OCI-LY3 (cell line): Measurements from ENCODE around the gene NOP10.
A peak's percentile ranks its signal among the peaks of the same experiment; 100 is the strongest.

Source experiments
- H2AFZ ChIP-seq: fragments of 200-600, 300-600 bp; shearing (Covaris generic); 2 replicates; pipeline ENCODE4 v1.6.0; 2014; ENCODE audit warnings: antibody characterized with exemption, low read depth, low read length
- H3K27ac ChIP-seq: fragments of 200-600, 300-600 bp; sonication (generic); 2 replicates; pipeline ENCODE4 v1.5.1; 2014; ENCODE audit warnings: mild to moderate bottlenecking, low read length, moderate library complexity, mixed read lengths
- H3K27me3 ChIP-seq: fragments of 200-600, 300-600 bp; sonication (generic); 2 replicates; pipeline ENCODE4 v1.6.1; 2014; ENCODE audit warnings: low read depth, low read length, mixed read lengths
- H3K36me3 ChIP-seq: fragments of 200-600, 300-600 bp; sonication (generic); replicated peaks from 2 replicates; pipeline ENCODE3; 2014; ENCODE audit warnings: low read depth, low read length, mixed read lengths
- H3K4me1 ChIP-seq: fragments of 300-600, 200-600 bp; sonication (generic); 2 replicates; pipeline ENCODE4 v1.6.1; 2014; ENCODE audit warnings: low read length, mixed read lengths
- H3K4me2 ChIP-seq: fragments of 200-600, 300-600 bp; sonication (generic); 2 replicates; pipeline ENCODE4 v1.6.1; 2014; ENCODE audit warnings: low read length, mixed read lengths
- H3K4me3 ChIP-seq: fragments of 300-600, 200-600 bp; sonication (generic); 2 replicates; pipeline ENCODE4 v1.5.1; 2014; ENCODE audit warnings: antibody characterized with exemption, mild to moderate bottlenecking, low read length, moderate library complexity
- H3K79me2 ChIP-seq: fragments of 300-600, 200-600 bp; shearing (Covaris generic); 2 replicates; pipeline ENCODE4 v1.6.1; 2014; ENCODE audit warnings: mild to moderate bottlenecking, low read length, mixed read lengths
- H3K9ac ChIP-seq: fragments of 300-600, 200-600 bp; shearing (Covaris generic); 2 replicates; pipeline ENCODE4 v1.6.0; 2014; ENCODE audit warnings: mild to moderate bottlenecking, low read length, moderate library complexity
- H3K9me3 ChIP-seq: fragments of 200-600, 300-600 bp; shearing (Covaris generic); 2 replicates; pipeline ENCODE4 v1.6.1; 2014; ENCODE audit warnings: low read length, mixed read lengths; ENCODE audit not compliant: insufficient read depth
- H4K20me1 ChIP-seq: fragments of 200-600, 300-600 bp; sonication (generic); 2 replicates; pipeline ENCODE4 v1.6.1; 2016; ENCODE audit warnings: low read length, mixed read lengths; ENCODE audit not compliant: insufficient read depth
- EZH2phosphoT487 ChIP-seq: fragments of 200-600 bp; shearing (Covaris generic); IDR thresholded peaks from 2 replicates; pipeline ENCODE4 v1.6.1; 2018; ENCODE audit warnings: antibody characterized with exemption, mixed run types, low read depth
- TF ChIP-seq, protein P1 (sequence below): fragments of 200-600, 300-600 bp; sonication (generic); IDR thresholded peaks from 2 replicates; pipeline ENCODE4 v1.5.1; 2014; ENCODE audit warnings: antibody characterized with exemption, low read length, low read depth

The NOP10 gene

DNA sequence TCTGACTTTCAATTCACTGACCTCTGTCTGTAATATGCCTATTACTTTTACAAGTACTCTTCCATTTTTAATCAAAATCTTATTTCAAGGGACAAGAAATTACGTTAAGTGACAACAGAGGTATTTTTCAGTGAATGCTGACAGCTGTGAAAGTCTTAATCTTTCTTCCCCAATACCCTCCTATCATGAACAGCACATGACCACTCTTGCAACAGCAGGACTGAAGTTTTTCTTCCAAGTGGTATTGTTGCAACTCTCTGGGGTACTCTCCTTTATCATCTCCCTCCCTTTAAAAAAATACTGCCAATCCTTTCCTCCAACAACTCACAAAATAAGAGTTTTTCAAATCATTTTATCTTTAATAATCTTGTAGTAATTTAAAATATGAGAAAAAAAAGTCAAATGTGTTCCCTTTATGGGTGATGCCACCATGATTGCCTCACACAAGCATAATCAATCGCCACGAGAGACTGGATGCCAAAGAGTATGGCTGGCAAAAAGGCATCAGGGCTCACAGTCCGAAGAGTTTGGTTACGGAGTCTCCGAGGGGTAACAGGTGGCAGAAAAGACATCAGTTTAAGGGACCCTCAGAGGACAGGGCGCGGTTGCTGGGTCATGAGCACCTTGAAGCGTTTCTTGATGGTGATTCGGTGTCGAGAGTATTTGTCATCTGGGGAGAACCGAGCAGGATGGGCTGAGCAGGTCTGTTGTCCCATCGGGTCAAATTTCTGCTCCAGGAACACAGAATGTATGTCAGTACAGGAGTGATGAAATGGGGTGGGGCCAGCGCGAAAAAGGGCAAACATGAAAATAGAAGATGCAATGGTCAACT lies 1.3 kb downstream of the NOP10 start:
- TF ChIP-seq, protein P1, sequence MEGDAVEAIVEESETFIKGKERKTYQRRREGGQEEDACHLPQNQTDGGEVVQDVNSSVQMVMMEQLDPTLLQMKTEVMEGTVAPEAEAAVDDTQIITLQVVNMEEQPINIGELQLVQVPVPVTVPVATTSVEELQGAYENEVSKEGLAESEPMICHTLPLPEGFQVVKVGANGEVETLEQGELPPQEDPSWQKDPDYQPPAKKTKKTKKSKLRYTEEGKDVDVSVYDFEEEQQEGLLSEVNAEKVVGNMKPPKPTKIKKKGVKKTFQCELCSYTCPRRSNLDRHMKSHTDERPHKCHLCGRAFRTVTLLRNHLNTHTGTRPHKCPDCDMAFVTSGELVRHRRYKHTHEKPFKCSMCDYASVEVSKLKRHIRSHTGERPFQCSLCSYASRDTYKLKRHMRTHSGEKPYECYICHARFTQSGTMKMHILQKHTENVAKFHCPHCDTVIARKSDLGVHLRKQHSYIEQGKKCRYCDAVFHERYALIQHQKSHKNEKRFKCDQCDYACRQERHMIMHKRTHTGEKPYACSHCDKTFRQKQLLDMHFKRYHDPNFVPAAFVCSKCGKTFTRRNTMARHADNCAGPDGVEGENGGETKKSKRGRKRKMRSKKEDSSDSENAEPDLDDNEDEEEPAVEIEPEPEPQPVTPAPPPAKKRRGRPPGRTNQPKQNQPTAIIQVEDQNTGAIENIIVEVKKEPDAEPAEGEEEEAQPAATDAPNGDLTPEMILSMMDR: no peak
- Histone ChIP-seq H3K36me3 (peaks cover 21% of the 10 kb centered on the region), H3K27ac (no peak overlapping the region), H2AFZ (no peak overlapping the region), H3K9me3 (no peaks in the 10 kb centered on the region), H3K4me1 (peaks cover 14% of the 10 kb centered on the region), H4K20me1 (no peaks in the 10 kb centered on the region), H3K4me2 (peak overlapping the region; percentile 21), H3K79me2 (peaks cover 21% of the 10 kb centered on the region), H3K4me3 (peak overlapping the region; percentile 82), H3K27me3 (no peaks in the 10 kb centered on the region), H3K9ac (no peak overlapping the region)

DNA sequence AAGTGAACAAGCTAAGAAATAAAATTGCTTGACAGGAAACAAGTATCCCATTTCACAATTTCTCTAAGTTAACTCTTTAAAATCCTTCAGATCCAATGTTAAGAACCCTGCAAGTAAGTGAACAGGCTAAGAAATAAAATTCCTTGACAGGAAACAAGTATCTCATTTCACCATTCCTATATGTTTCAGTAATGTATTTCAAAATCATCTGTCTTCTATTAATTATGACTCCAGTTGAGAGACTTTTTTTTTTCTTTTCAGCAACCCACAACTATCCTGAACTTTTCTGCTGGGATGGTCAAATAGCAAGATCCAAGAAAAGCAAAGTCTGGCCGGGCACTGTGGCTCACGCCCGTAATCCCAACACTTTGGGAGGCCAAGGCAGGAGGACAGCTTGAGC lies 3.0 kb downstream of the NOP10 start:
- H3K9ac ChIP-seq: no peak overlapping the region
- H4K20me1 ChIP-seq: no peaks in the 10 kb centered on the region
- H3K9me3 ChIP-seq: no peaks in the 10 kb centered on the region
- H3K36me3 ChIP-seq: peaks cover 21% of the 10 kb centered on the region
- H3K27me3 ChIP-seq: no peaks in the 10 kb centered on the region
- peaks cover 30% of the 10 kb centered on the region for H3K4me1 ChIP-seq
- H3K27ac ChIP-seq: no peak overlapping the region
- H3K79me2 ChIP-seq: peaks cover 21% of the 10 kb centered on the region
- no peak for TF ChIP-seq EZH2phosphoT487
- TF ChIP-seq, protein P1: no peak
- no peak overlapping the region for H3K4me3 ChIP-seq
- H2AFZ ChIP-seq: no peak overlapping the region
- no peak overlapping the region for H3K4me2 ChIP-seq

DNA sequence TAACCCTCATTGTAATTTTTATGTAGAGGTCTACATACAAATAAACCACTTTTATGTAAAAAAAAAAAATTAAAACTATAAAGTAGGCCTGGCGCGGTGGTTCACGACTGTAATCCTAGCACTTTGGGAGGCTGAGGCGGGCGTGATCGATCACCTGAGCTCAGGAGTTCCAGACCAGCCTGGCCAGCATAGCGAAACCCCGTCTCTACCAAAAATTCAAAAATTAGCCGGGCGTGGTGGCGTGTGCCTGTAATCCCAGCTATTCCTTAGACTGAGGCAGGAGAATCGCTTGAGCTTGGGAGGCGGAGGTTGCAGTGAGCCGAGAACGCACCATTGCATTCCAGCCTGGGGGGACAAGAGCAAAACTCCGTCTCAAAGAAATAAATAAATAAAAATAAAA lies 4.6 kb downstream of the NOP10 start:
- Histone ChIP-seq H3K4me1 (peaks cover 39% of the 10 kb centered on the region), H2AFZ (no peak overlapping the region), H3K36me3 (peaks cover 21% of the 10 kb centered on the region), H3K4me3 (peak overlapping the region; percentile 88), H4K20me1 (no peaks in the 10 kb centered on the region), H3K9ac (no peak overlapping the region), H3K79me2 (peaks cover 21% of the 10 kb centered on the region), H3K9me3 (no peaks in the 10 kb centered on the region), H3K27ac (no peak overlapping the region), H3K4me2 (peak overlapping the region; percentile 85), H3K27me3 (no peaks in the 10 kb centered on the region)
- TF ChIP-seq, protein P1: no peak
- no peak for TF ChIP-seq EZH2phosphoT487

DNA sequence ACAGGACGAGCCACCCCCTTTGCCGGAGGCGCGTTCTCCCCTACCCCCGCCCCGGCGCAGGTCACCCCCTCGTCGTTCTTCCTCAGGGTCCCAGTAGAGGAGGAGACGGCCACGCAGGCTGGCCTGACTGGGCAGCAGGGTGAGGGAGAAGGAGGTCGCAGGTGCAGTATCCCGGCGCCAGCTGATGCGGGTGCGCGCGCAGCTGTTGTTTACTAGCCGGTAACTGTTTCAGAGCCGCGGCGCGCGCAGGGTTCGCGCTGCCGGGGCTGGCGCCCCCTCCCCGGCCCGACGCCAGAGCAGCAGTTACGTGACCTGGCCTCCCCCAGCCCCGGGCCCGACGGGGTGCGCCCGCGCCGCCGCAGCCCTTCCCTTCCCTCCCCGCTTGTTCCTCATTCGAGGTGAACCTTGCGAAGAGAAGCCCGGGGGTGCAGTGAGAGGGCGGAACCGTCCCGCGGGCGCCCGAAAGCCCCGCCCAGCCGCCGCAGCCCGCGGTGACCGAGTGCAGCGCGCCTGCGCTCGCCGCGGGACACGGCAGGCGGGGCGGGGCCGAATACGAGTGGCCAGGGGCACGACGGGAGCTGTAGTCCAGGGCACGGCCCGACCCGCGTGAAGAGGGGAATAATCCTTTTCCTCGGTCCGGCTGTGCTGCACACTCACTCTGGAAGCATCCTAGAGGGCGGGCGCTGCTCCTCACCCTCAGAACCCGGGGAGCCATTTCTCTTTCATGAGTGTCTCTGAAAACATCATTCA lies 5.2 kb downstream of the NOP10 start, which contains the start of gene SLC12A6:
Gene SLC12A6, minus strand, starts transcription at position 225 of the 750 bp plus-strand sequence. CDS start 1,101 bp downstream, outside the sequence.
- Histone ChIP-seq H3K4me3 (peak within 1 kb of the TSS; percentile 88), H4K20me1 (no peaks in the 10 kb centered on the region), H2AFZ (peak within 1 kb of the TSS; percentile 79), H3K9ac (peak within 1 kb of the TSS; percentile 72), H3K9me3 (no peaks in the 10 kb centered on the region), H3K4me2 (peak within 1 kb of the TSS; percentile 91), H3K79me2 (peaks cover 19% of the 10 kb centered on the region), H3K27me3 (no peaks in the 10 kb centered on the region), H3K36me3 (peaks cover 21% of the 10 kb centered on the region), H3K4me1 (peaks cover 36% of the 10 kb centered on the region), H3K27ac (peak within 1 kb of the TSS; percentile 38)
- TF ChIP-seq EZH2phosphoT487: no peak
- TF ChIP-seq, protein P1: no peak
